GM23338 (cell line): ENCODE measurements around the gene AXIN2. TPM values are rescaled to one million over a fixed set of nuclear protein-coding genes. Genes with fewer than 3 reads are reported as not detected.

ENCODE experiments used
- ATAC-seq: fragments of 200-7000 bp; cut with Tn5 transposase; 3 replicates; pipeline ENCODE4 v1.9.1; 2020
- DNase-seq: peaks from one replicate; pipeline ENCODE4 v3.0.0-alpha.2; 2015; ENCODE audit warnings: low spot score
- H2AFZ ChIP-seq: fragments of 200-600 bp; sonication (generic); 2 replicates; pipeline ENCODE4 v1.8.0; 2016; ENCODE audit warnings: antibody characterized with exemption, mild to moderate bottlenecking, moderate library complexity
- H3F3A ChIP-seq: fragments of 200-600 bp; sonication (generic); replicated peaks from 2 replicates; pipeline ENCODE4 v1.8.0; 2017; ENCODE audit warnings: antibody characterized with exemption, mixed run types, low read depth
- H3K27ac ChIP-seq: fragments of 200-600 bp; sonication (generic); 2 replicates; pipeline ENCODE4 v1.6.1; 2016; ENCODE audit warnings: low read depth
- H3K27me3 ChIP-seq: fragments of 200-600 bp; sonication (generic); 2 replicates; pipeline ENCODE4 v1.8.0; 2016; ENCODE audit warnings: mild to moderate bottlenecking, mixed run types, moderate library complexity; ENCODE audit not compliant: insufficient read depth
- H3K36me3 ChIP-seq: fragments of 200-600 bp; sonication (generic); 2 replicates; pipeline ENCODE4 v1.8.0; 2016; ENCODE audit warnings: mild to moderate bottlenecking; ENCODE audit not compliant: insufficient read depth
- H3K4me1 ChIP-seq: fragments of 200-600 bp; sonication (generic); 2 replicates; pipeline ENCODE4 v1.8.0; 2016; ENCODE audit warnings: mild to moderate bottlenecking, moderate library complexity; ENCODE audit not compliant: insufficient read depth
- H3K4me2 ChIP-seq: fragments of 200-600 bp; sonication (generic); 2 replicates; pipeline ENCODE4 v1.7.1; 2017; ENCODE audit warnings: mixed run types
- H3K4me3 ChIP-seq: fragments of 200-600 bp; sonication (generic); 2 replicates; pipeline ENCODE4 v1.6.1; 2016; ENCODE audit warnings: mixed run types
- H3K79me2 ChIP-seq: fragments of 200-600 bp; sonication (generic); replicated peaks from 2 replicates; pipeline ENCODE4 v1.8.0; 2017; ENCODE audit warnings: mild to moderate bottlenecking; ENCODE audit not compliant: insufficient read depth
- H3K9me2 ChIP-seq: fragments of 200-600 bp; sonication (generic); 2 replicates; pipeline ENCODE4 v1.8.0; 2017; ENCODE audit not compliant: insufficient read depth
- H4K20me1 ChIP-seq: fragments of 200-600 bp; sonication (generic); replicated peaks from 2 replicates; pipeline ENCODE4 v1.8.0; 2017; ENCODE audit warnings: mild to moderate bottlenecking; ENCODE audit not compliant: insufficient read depth
- H3K27ac Mint-ChIP-seq: 2 replicates; pipeline ENCODE4 v1.8.0; 2020; ENCODE audit warnings: inconsistent platforms, mild to moderate bottlenecking, moderate library complexity, mixed read lengths
- H3K27me3 Mint-ChIP-seq: 3 replicates; pipeline ENCODE4 v1.8.0; 2022; ENCODE audit warnings: low read depth, mild to moderate bottlenecking, moderate library complexity, mixed read lengths, inconsistent platforms; ENCODE audit not compliant: insufficient read depth, poor library complexity
- H3K36me3 Mint-ChIP-seq: 3 replicates; pipeline ENCODE4 v1.8.0; 2021; ENCODE audit warnings: low read depth, mild to moderate bottlenecking, inconsistent platforms, moderate library complexity, mixed read lengths
- H3K4me1 Mint-ChIP-seq: 3 replicates; pipeline ENCODE4 v1.8.0; 2020; ENCODE audit warnings: mild to moderate bottlenecking, inconsistent platforms, mixed read lengths
- H3K4me3 Mint-ChIP-seq: 3 replicates; pipeline ENCODE4 v1.8.0; 2021; ENCODE audit warnings: moderate library complexity, mild to moderate bottlenecking, inconsistent platforms, mixed read lengths
- H3K9me3 Mint-ChIP-seq: 3 replicates; pipeline ENCODE4 v1.8.0; 2020; ENCODE audit warnings: moderate library complexity, mild to moderate bottlenecking, inconsistent platforms, mixed read lengths
- CREB1 ChIP-seq: fragments of 250-450 bp; sonication (Bioruptor Pico); IDR thresholded peaks from 2 replicates; pipeline ENCODE4 v1.5.0; 2020; ENCODE audit warnings: low read depth, mild to moderate bottlenecking, moderate library complexity
- EZH2phosphoT487 ChIP-seq: fragments of 200-600 bp; sonication (generic); IDR thresholded peaks from one replicate; pipeline ENCODE4 v1.8.1; 2018; ENCODE audit warnings: antibody characterized with exemption; ENCODE audit not compliant: unreplicated experiment
- JUNB ChIP-seq: IDR thresholded peaks from one replicate; pipeline ENCODE4 v1.6.1; 2016; ENCODE audit warnings: antibody characterized with exemption; ENCODE audit not compliant: unreplicated experiment
- NANOG ChIP-seq: IDR thresholded peaks from 2 replicates; pipeline ENCODE4 v1.6.1; 2016; ENCODE audit warnings: antibody characterized with exemption, borderline replicate concordance
- POLR2AphosphoS5 ChIP-seq: IDR thresholded peaks from 2 replicates; pipeline ENCODE4 v1.6.1; 2016; ENCODE audit warnings: antibody characterized with exemption, low read depth
- STAT1 ChIP-seq: IDR thresholded peaks from one replicate; pipeline ENCODE4 v1.6.1; 2016; ENCODE audit warnings: antibody characterized with exemption; ENCODE audit not compliant: unreplicated experiment
- ZNF331 ChIP-seq: fragments of 250-450 bp; sonication (Bioruptor Pico); IDR thresholded peaks from 2 replicates; pipeline ENCODE4 v1.5.0; 2020; ENCODE audit warnings: low read depth, mild to moderate bottlenecking, moderate library complexity
- polyA plus RNA-seq: library from polyadenylated mRNA; unstranded; fragments of >200 nt; fragmentation: Nextera tagmentation; extraction: Ambion mirVana; gene quantifications from 2 replicates; pipeline ENCODE4 v1.2.1, GENCODE V29; 2016
- total RNA-seq: library from RNA; depleted of rRNA; stranded (reverse); fragments of >200 nt; shearing (Covaris generic); gene quantifications from 2 replicates; pipeline ENCODE4 v1.2.3, GENCODE V29; 2014
- TF ChIP-seq, protein P1 (sequence below): IDR thresholded peaks from 2 replicates; pipeline ENCODE4 v1.6.1; 2016; ENCODE audit warnings: antibody characterized with exemption
- TF ChIP-seq, protein P2 (sequence below): IDR thresholded peaks from one replicate; pipeline ENCODE4 v1.6.1; 2018; ENCODE audit warnings: antibody characterized with exemption; ENCODE audit not compliant: unreplicated experiment

AXIN2 gene
- total and polyA plus RNA-seq, 2 experiments from 2014 or later: 8.0 to 32.7 TPM

DNA sequence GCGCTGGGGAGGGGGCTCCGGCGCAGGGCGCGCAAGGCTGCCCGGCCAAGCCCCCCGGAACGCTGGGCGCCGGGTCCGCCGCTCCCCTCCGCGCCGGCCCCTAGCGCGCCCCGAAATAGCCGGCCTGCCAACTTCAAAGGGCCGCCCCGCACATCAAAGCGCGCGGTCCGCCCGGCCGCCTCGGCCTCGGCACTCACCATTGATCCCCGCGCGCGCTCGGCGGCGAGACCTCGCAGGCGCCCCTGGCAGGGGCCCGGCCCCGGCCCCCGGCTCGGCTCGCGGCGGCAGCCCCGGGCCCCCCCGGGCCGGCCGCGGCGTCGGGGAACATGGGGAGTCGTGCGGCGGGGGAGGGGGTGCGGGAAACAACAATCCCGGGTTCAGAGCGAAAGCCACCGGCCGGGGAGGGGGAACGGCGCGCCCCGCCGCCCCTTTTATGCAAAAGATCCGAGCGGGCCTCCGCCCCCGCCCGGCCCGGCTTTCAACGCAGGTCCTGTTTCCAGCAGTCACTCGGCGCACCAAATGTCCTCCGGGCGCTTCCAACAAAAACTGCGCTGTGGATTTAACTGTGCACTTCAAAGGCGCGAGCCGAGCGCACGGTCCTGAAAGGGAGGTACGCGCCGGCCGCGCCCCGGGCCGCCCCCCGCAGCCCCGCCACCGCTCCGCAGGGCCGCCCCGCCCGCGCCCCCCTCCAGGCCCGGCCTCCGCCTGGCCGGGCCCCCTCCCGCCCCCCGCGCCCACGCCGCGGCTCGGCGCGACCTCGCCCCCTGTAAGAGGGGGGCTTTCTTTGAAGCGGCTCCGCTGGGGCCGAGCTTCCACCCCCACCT, 608 bp downstream of the AXIN2 start:
- peak overlapping the region; percentile 74 for H3K4me2 ChIP-seq
- peaks cover 6% of the 10 kb centered on the region for H3F3A ChIP-seq
- H4K20me1 ChIP-seq: peaks cover 17% of the 10 kb centered on the region
- DNase-seq: peak; percentile 97
- no peak overlapping the region for H3K27ac Mint-ChIP-seq
- H3K4me1 Mint-ChIP-seq: peaks cover 13% of the 10 kb centered on the region
- H3K79me2 ChIP-seq: no peaks in the 10 kb centered on the region; the same call in none of the 2 replicates
- peaks cover 6% of the 10 kb centered on the region; the same call in 1 of the 3 replicates for H3K9me3 Mint-ChIP-seq
- peak overlapping the region; percentile 98 for H3K4me3 ChIP-seq
- 0 out of 2 replicates have a peak, but pooled peaks have one; percentile 18 for TF ChIP-seq POLR2AphosphoS5
- TF ChIP-seq, protein P1, sequence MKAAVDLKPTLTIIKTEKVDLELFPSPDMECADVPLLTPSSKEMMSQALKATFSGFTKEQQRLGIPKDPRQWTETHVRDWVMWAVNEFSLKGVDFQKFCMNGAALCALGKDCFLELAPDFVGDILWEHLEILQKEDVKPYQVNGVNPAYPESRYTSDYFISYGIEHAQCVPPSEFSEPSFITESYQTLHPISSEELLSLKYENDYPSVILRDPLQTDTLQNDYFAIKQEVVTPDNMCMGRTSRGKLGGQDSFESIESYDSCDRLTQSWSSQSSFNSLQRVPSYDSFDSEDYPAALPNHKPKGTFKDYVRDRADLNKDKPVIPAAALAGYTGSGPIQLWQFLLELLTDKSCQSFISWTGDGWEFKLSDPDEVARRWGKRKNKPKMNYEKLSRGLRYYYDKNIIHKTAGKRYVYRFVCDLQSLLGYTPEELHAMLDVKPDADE: no peak
- H3K9me2 ChIP-seq: no peaks in the 10 kb centered on the region
- peak overlapping the region; percentile 98 for H3K27ac ChIP-seq
- H3K27me3 Mint-ChIP-seq: peaks cover 13% of the 10 kb centered on the region
- peak overlapping the region; percentile 67; the same call in 1 of the 3 replicates for H3K4me3 Mint-ChIP-seq
- H3K4me1 ChIP-seq: peaks cover 26% of the 10 kb centered on the region
- H3K36me3 Mint-ChIP-seq: peaks cover 3% of the 10 kb centered on the region; the same call in 1 of the 3 replicates
- peak; percentile 11 for ATAC-seq
- peaks cover 13% of the 10 kb centered on the region; the same call in 1 of the 2 replicates for H3K36me3 ChIP-seq
- H2AFZ ChIP-seq: no peak overlapping the region
- peaks cover 14% of the 10 kb centered on the region for H3K27me3 ChIP-seq

DNA sequence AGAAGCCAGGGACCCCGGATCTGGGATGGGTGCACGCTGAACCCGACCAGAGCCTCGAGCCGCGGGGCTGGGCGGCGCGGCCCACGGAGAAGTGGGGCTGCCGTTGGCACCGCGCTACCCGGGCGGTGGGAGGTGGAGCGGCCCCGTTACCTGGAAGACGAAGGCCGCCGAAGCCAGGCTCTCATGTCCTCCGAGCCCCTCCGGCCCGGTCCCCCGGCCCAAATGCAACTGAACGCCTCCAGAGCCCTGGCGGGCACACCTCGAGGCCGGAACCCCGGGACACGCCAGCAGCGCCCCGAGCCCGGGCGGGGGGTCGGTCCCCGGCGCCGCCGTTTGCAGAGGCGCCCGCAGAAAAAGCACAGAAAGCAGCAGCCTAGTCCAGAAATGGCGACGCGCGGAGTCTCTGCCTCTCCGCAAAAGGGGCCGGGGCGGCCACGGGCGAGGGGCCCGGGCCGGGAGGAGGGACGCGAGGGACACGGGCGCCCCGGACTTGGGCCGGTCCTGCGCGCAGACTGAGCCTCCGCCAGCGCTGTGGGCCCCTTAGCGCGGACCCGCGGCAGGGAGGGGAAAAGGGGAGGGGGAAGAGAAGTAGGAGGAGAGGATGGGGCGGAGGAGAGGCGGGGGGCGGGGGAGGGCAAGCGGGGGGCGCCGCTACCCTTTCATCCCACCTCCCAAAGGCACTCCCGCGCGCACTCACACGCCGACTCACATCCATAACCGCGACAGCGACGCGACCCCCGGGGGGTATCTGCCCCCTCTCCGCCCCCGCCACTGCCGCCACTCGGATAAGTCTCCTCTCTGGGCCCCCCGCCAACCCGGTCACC, 1.4 kb downstream of the AXIN2 start:
- no peak overlapping the region for H2AFZ ChIP-seq
- TF ChIP-seq POLR2AphosphoS5 (peak; percentile 38; the same call in 1 of the 2 replicates), STAT1 (no peak)
- H3F3A ChIP-seq: peaks cover 6% of the 10 kb centered on the region
- peak; percentile 71 for DNase-seq
- peaks cover 17% of the 10 kb centered on the region for H4K20me1 ChIP-seq
- Mint-ChIP-seq H3K9me3 (peaks cover 6% of the 10 kb centered on the region; the same call in 1 of the 3 replicates), H3K27me3 (peaks cover 10% of the 10 kb centered on the region), H3K36me3 (peaks cover 3% of the 10 kb centered on the region; the same call in 1 of the 3 replicates), H3K4me1 (peaks cover 10% of the 10 kb centered on the region), H3K27ac (no peak overlapping the region), H3K4me3 (no peak overlapping the region; the same call in 2 of the 3 replicates)
- H3K36me3 ChIP-seq: peaks cover 13% of the 10 kb centered on the region; the same call in 1 of the 2 replicates
- peaks cover 14% of the 10 kb centered on the region for H3K27me3 ChIP-seq
- ATAC-seq: peak; percentile 20
- H3K79me2 ChIP-seq: no peaks in the 10 kb centered on the region; the same call in none of the 2 replicates
- H3K4me1 ChIP-seq: peaks cover 26% of the 10 kb centered on the region
- peak overlapping the region; percentile 98 for H3K4me3 ChIP-seq
- no peak overlapping the region; the same call in 1 of the 2 replicates for H3K4me2 ChIP-seq
- H3K9me2 ChIP-seq: no peaks in the 10 kb centered on the region
- no peak overlapping the region for H3K27ac ChIP-seq

DNA sequence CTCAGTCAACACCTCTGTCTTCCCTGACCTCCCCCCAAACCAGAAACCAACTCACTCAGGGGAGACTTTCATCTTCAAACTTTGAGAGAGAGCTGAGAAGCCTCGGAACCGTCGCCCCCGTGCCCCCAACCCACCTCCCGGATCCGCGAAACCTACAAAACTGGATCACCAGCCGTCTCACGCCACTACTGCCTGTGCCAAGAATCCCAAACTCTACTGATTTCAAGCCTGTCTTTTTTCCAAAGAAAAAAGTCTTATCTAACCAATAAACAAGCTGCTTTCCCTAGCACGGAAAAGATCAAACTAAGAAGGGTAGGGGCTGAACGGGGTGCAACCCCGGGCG, 2.0 kb downstream of the AXIN2 start:
- Mint-ChIP-seq H3K4me3 (no peak overlapping the region; the same call in 2 of the 3 replicates), H3K36me3 (peaks cover 3% of the 10 kb centered on the region; the same call in 1 of the 3 replicates), H3K4me1 (peaks cover 7% of the 10 kb centered on the region), H3K27me3 (peaks cover 10% of the 10 kb centered on the region), H3K9me3 (peaks cover 6% of the 10 kb centered on the region; the same call in 1 of the 3 replicates), H3K27ac (no peak overlapping the region; the same call in 1 of the 2 replicates)
- no peak for DNase-seq
- Histone ChIP-seq H3K36me3 (peaks cover 13% of the 10 kb centered on the region; the same call in 1 of the 2 replicates), H3F3A (peaks cover 7% of the 10 kb centered on the region), H3K79me2 (no peaks in the 10 kb centered on the region; the same call in none of the 2 replicates), H3K9me2 (no peaks in the 10 kb centered on the region), H3K4me1 (peaks cover 26% of the 10 kb centered on the region), H3K27ac (no peak overlapping the region), H4K20me1 (peaks cover 18% of the 10 kb centered on the region), H3K4me2 (no peak overlapping the region; the same call in 1 of the 2 replicates), H2AFZ (no peak overlapping the region), H3K4me3 (peak overlapping the region; percentile 98), H3K27me3 (peaks cover 14% of the 10 kb centered on the region)
- no peak for ATAC-seq
- no peak for TF ChIP-seq STAT1
- TF ChIP-seq, protein P2, sequence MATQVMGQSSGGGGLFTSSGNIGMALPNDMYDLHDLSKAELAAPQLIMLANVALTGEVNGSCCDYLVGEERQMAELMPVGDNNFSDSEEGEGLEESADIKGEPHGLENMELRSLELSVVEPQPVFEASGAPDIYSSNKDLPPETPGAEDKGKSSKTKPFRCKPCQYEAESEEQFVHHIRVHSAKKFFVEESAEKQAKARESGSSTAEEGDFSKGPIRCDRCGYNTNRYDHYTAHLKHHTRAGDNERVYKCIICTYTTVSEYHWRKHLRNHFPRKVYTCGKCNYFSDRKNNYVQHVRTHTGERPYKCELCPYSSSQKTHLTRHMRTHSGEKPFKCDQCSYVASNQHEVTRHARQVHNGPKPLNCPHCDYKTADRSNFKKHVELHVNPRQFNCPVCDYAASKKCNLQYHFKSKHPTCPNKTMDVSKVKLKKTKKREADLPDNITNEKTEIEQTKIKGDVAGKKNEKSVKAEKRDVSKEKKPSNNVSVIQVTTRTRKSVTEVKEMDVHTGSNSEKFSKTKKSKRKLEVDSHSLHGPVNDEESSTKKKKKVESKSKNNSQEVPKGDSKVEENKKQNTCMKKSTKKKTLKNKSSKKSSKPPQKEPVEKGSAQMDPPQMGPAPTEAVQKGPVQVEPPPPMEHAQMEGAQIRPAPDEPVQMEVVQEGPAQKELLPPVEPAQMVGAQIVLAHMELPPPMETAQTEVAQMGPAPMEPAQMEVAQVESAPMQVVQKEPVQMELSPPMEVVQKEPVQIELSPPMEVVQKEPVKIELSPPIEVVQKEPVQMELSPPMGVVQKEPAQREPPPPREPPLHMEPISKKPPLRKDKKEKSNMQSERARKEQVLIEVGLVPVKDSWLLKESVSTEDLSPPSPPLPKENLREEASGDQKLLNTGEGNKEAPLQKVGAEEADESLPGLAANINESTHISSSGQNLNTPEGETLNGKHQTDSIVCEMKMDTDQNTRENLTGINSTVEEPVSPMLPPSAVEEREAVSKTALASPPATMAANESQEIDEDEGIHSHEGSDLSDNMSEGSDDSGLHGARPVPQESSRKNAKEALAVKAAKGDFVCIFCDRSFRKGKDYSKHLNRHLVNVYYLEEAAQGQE: no peak
- TF ChIP-seq NANOG: no peak
- TF ChIP-seq POLR2AphosphoS5: no peak
- TF ChIP-seq EZH2phosphoT487: no peak
- TF ChIP-seq JUNB: no peak
- no peak for TF ChIP-seq ZNF331 (CRISPR knock-in tag)
- TF ChIP-seq, protein P1: no peak
- no peak for TF ChIP-seq CREB1
